HG03575 (cell line): ENCODE data around the gene SETBP1.

Experiments
- ATAC-seq: cut with Tn5 transposase; IDR thresholded peaks from one replicate; pipeline ENCODE4 v1.9.1; 2021; ENCODE audit not compliant: unreplicated experiment, insufficient number of reproducible peaks, low FRiP score; ENCODE audit errors: extremely low read depth

SETBP1 gene

GRCh38 chr18:44680273-44681075 is at the start of gene SETBP1:
SETBP1 (plus strand) TSS chr18:44680888; CDS start chr18:44701347, 20,459 bp downstream.
- ATAC-seq, result no peak

- ATAC-seq, result no peak
These were observed 48.1 kb upstream of the SETBP1 start for GRCh38 chr18:44632469-44633145.

DNA sequence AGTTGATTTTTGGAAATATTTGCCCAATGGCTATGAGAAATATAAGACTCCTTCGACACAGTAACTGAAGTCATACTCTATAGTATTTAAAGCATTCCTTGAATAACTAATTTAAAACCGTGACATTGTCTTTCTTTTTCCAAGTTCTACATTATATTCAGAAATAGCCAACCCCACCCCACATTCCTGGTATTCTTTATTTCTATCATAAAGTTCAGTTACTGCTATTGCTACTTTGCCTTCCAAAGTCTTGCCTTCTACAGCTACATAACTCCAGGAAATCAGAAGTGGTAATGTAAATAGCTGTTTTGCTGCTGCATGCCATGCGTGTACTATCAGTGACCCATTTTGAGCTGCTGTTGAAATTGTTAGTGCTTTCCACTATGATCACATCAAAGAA is 45.1 kb upstream of the SETBP1 start:
- ATAC-seq, result no peak

GRCh38 chr18:44636241-44636640 is 44.4 kb upstream of the SETBP1 start:
- ATAC-seq, result no peak

GRCh38 chr18:44637210-44638033 is 43.3 kb upstream of the SETBP1 start:
- no peak for ATAC-seq

DNA sequence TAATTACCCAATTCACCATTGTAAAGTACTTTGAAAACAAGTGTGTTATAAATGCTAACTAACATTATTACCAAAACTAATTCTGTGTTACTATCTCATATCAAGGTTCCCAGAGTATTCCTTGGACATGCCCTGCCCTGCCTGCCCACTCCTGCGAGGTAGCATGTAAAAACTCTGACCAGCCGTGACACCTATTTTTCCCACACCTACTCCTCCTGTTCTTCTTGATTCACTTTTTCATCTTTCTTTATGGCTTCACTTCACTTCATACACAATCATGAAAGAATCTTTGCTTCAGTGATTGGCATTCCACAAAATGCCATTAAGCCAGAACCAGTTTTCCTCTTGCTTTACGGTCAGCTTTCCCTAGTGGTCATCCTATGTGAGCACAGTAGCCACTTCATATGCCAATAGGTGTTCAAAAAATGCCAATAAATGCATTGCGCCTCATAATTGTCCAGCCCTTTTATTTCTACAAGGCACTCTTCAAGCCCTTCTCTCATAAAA is 42.6 kb upstream of the SETBP1 start:
- ATAC-seq, result no peak

DNA sequence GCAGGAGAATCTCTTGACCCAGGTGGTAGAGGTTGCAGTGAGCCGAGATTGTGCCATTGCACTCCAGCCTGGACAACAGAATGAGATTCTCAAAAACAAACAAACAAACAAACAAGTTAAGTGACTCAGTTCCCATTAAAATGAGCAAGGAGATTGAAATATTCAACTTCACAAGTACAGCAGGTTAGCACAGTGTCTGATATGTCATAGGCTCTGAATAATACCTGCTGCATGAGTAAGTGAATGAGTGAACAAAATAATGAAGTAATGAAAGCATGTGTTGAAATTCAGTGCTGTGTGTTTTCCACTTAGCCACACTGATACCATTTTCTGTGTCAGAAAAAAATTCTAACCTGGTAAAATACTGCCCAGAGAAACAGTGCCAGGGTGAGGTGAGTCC is 41.9 kb upstream of the SETBP1 start:
- no peak for ATAC-seq

GRCh38 chr18:44643004-44643403 is 37.7 kb upstream of the SETBP1 start:
- no peak for ATAC-seq

GRCh38 chr18:44651478-44651877 is 29.2 kb upstream of the SETBP1 start:
- ATAC-seq, result no peak

DNA sequence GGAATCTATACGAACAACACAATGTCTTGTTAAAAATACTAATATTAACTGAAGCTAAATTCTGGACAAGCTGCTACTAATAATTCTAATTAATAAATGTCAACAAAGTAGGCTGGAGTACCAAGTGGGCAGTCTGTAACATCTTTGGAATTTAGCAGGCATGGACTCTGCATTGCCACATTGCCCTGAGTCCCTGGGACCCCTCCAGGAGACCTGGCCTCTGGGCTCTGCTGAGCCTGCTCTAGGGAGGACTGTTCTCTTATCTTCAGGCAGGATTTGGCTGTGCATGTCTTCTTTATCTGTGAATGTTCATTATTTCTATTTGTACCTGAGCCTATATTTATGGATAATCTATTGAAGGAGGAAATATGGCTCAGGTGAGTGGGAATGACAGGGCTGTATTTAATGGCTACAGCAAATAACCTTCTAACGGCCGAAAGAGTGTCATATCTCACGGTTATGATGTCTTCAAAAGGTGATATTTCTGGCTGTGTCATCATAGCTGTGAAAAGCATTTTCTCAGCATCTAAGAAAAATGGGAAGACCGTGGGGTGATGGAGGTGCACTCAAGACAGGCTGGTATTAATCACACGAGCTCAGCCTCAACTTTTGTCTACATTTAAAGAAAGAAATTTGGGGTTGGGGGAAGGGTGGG is 28.6 kb upstream of the SETBP1 start:
- no peak for ATAC-seq

GRCh38 chr18:44652722-44653121 is 28.0 kb upstream of the SETBP1 start:
- no peak for ATAC-seq

GRCh38 chr18:44654573-44654972 is 26.1 kb upstream of the SETBP1 start:
- no peak for ATAC-seq

- ATAC-seq, result no peak
These were observed 25.3 kb upstream of the SETBP1 start for GRCh38 chr18:44655435-44655834.

- no peak for ATAC-seq
These were observed 20.9 kb upstream of the SETBP1 start for GRCh38 chr18:44659771-44660170.

- ATAC-seq, result no peak
These were observed 12.3 kb upstream of the SETBP1 start for GRCh38 chr18:44668270-44668975.

- ATAC-seq, result no peak
These were observed 8.8 kb upstream of the SETBP1 start for GRCh38 chr18:44671914-44672313.

GRCh38 chr18:44672506-44672905 is 8.2 kb upstream of the SETBP1 start:
- ATAC-seq, result no peak

DNA sequence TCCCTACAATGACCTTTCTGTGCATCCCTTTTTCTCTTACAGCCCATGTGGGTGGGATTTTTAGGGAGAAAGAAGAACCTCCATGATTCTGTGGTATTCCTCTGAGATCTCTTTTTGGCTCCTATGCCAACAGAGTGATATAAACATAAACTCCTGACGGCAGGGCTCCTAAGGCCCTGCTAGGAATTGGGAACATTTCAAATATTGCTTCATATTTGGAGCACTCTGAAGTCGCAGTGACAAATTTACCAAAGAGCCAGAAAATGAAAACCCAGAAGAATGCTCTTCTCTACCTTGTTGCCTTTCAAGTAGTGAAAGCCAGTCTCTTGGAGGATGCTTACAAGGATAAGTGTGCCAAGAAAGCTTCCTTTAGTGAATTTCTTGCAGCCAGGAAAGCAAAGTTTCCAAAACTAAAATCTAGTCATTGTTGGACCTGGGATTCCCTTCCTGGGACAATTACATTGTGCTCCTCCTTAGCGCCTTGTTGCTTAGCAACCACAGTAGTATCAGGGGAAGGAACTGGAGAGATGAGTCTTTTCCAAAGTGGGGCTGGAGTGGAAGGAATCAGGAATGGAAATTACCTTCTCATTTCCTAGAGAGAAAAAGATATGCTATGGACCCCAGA is 7.3 kb upstream of the SETBP1 start:
- no peak for ATAC-seq
